Stimulated activated CD8-positive, alpha-beta memory T cell treated with anti-CD3 and anti-CD28 coated beads, Interleukin-15, amount 100 ng/mL, for 1 hour (primary cell): ENCODE results near the gene CHGA.

Experiments
- DNase-seq: peaks from one replicate; pipeline ENCODE4 v3.0.0-alpha.2; 2020; ENCODE audit warnings: low read depth

The CHGA gene

DNA sequence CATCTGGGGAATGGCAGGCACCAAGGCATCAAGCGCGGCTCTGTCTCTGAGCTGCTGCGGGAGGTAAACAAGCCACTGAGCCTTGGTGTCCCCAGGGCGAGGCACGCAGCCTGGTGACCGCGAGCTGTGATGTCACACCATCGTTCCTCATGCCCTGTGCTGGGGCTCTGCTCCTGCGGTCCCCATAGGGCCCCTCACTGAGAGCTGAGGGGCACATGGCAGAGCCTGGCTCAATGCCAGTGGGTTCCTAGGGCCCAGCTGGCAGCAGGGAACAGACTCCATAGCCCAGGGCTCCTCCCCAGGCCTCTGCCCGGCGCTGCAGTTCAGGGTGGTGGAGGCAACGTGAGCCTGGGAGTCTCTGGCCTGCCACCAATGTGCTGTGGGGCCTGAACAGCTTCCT lies 22.6 kb downstream of the CHGA start:
- no peak for DNase-seq

GRCh38 chr14:92945959-92946846 lies 23.3 kb downstream of the CHGA start:
- no peak for DNase-seq

DNA sequence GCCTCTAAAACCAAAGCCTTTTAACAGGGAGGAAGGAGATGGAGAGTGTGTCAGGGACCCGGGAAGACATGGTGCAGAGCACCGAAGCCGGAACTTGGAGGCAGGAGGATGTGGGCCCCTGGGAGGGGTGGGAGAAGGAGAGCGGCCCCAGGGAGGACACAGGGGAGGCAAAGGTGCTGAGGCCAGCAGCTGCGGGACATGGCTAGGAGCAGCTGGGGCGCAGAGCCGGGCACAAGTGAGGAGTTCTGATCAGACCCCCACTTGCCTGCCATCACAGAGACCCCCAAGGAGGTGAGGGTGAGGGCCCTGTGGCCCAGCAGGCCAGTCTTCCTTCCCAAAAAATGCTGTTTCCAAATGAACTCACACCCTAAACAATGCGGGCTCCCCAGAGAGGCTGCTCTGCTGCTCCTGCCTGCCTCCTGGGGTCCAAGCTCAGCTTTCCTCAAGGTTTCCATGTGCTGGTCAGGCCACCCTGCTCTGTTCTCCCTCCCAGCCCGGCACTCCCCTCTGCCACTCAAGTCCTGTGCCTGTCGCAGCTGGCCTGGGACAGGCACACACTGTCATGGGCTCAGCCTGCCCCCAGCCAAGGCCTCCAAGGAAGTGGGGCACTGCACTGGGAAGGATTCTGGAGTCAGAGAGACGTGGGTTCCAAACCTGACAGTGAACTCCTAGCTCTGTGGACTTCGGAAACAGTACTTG lies 24.0 kb downstream of the CHGA start:
- no peak for DNase-seq

DNA sequence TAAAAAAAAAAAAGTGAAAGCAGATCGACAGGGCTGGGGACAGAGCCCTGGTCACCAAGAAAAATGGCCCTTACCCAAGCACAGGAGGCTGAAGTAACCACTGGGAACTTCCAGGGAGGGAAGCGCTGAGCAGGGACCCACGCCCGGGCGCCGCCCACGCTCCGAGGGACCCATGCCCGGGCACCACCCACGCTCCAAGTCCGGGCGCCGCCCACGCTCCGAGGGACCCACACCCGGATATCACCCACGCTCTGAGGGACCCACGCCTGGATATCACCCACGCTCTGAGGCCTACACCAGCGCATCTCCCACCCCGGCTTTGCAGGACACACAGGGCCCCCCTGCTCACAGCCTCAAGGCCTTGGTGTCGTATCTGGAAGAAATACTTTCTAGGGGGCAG lies 25.7 kb downstream of the CHGA start:
- DNase-seq, result no peak

DNA sequence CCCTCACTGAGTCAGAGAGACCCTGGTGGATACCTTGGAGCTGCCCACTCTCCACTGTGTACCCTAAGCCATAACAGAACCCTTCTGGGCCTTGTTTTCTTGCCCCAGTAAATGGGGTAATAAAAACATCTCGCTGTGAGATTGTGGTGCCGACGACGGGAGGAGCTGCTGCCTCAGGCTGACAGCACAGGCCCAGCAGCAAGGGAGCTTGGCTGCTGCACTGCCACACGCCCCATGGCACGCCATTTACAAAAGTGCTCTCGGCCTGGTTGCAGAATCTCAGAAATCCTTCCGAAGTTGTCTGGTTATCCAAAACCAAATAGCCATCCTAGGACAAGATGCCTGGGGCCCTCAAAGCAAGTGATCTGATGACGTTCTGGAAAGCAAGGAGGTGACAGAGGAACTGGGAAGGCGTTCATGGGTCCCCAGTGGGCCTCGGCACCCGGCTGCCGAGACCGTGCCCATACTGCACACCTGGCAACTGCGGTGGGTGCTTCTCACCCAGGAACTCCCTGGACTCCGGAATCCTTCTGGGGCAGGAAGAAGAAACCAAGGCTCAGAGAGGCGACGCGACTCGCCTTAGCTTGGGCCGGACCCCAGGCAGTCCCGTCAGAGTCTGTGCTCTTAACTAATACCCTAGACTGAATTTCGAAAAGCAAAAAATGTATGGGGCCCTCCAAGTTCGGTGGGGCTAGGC lies 26.7 kb downstream of the CHGA start:
- DNase-seq, result no peak

- no peak for DNase-seq
Observed at GRCh38 chr14:92950193-92950540, 27.2 kb downstream of the CHGA start.

GRCh38 chr14:92950773-92951172 lies 27.8 kb downstream of the CHGA start:
- DNase-seq, result no peak

- DNase-seq, result no peak
Observed at GRCh38 chr14:92951261-92951660, 28.3 kb downstream of the CHGA start.

- peak; percentile 61 for DNase-seq
Observed at GRCh38 chr14:92951912-92952471, 29.0 kb downstream of the CHGA start.

GRCh38 chr14:92952481-92953298 lies 29.7 kb downstream of the CHGA start:
- DNase-seq, result no peak

- no peak for DNase-seq
Observed at GRCh38 chr14:92953526-92953925, 30.6 kb downstream of the CHGA start.

DNA sequence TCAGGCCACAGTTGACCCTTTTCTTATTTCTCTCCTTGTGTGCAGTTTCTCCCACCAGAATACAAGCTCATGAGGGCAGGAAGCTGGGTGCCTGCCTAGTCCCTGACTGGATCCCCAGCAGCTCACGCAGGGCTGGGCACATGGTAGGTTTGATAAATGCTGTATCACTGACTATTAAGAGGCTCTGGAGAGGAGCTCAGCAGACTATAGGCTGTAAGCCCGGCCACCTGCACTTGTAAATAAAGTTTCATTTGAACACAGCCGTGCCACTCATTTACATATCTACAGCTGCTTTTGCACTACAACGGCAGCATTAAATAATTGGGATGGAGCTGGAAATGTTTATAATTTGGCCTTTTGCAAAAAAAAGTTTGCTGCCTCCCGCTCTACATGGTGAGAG lies 32.0 kb downstream of the CHGA start:
- no peak for DNase-seq

- no peak for DNase-seq
Observed at GRCh38 chr14:92955381-92955780, 32.4 kb downstream of the CHGA start.

DNA sequence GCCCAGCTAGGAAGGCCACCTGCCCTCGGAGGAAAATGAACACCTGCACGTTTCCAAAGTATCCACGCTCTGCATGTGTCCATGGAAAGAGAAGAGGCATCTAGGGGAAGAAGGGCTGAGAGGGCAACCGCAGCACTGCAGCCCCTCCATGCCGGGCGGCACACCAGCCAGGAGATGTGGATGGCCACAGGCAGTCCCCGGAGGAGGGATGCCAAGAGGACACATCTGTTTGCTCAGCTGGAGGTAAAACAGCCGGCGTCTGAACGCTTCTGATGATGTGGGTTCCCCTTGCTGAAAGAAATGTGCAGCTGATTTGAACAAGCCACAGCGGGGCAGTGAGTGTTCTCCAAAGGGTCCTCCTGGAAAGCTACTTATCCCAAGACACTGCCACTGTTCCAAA lies 34.0 kb downstream of the CHGA start:
- DNase-seq, result no peak

GRCh38 chr14:92958373-92959188 lies 35.6 kb downstream of the CHGA start:
- no peak for DNase-seq

DNA sequence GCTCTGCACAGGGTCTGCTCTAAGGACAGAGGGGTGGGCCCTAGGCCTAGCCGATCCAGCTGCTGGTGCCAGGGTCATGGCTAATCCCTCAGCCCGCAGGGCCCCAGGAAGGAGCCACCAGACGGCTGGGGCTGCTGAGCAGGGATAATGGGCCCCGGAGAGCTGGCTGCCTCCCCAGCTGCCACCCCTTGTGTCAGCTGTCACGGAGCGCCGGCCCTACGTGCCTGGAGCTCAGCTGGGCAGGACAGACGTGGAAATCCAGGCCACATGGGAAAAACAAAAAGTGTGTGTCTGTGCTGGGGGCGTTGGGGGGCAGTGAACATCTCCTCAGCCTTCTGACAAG lies 36.2 kb downstream of the CHGA start:
- no peak for DNase-seq

DNA sequence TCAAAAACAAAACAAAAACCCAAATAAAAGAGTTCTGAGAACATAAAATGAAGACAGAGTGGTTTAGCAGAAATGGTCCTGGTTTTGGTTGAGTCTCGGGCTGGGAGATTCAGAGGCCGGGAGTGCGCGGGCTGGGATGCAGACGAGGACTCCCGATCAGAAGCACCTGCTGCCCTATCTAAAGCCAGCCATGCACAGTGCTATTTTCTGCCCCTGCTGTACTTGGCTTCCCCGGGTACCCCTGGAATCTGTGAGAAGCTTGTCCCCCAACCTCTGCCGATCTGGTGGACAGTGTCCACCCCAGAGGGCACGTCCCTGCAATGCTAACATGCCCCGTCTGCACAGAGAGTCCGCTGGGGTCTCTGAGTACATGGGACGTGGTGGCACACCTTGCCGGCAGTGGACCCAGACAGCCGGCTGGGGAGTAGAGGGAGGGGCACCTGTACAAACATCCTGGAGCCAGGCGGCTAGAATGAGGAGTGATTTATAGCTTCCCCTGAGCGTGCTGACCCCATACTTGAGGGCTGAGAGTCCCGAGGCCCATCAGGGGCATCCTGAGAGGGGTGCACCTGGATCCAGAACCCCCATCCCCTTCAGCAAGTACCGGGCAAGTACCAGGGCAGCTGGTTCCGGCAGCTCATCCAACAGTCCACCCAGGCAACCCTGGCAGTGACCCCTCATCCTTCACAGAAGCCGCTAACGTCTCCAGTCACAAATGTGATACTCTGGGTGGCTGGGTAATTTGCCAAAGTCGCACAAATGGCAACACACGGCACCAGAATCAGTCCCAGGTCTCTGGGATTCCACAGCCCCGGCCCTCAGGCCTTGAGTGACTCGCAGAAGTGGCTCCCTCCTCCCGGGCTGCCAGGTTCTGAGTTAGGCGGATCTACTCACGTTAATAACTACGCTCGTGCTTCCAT lies 37.1 kb downstream of the CHGA start:
- DNase-seq, result no peak

- no peak for DNase-seq
Observed at GRCh38 chr14:92960706-92961566, 38.0 kb downstream of the CHGA start.

GRCh38 chr14:92961567-92961855 lies 38.6 kb downstream of the CHGA start:
- DNase-seq, result no peak
